Measurements from ENCODE around the gene PCDHGC5. TPM values are rescaled to one million over a fixed set of nuclear protein-coding genes. Genes with fewer than 3 reads are reported as not detected.

PCDHGC5 gene
- total and polyA plus RNA-seq, 11 donors, result 0.72 to 5.4 (median 3.0) TPM

DNA sequence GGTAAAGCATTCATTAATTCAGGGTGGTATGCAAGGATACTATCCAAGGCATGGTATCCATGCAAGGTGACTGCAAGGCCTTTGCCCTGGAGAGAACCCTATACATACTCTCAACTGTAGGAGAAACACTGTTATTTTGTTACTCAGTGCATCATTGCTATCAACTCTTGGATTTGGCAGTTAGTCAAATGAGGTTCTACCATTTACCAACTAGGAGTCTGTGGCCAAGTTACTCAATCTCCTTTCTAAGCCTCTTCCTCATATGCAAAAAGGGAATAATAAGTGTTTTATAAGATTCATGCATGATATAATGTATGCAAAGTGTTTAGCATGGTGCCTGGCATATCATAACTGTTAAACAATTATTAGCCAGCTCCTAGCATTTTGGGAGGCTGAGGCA is 9.1 kb upstream of the PCDHGC5 start:
- DNase-seq (no peak), ATAC-seq (no peak)
- intact Hi-C loops (cut with DNase I), result loop anchor here in 9 of 10 donors (5.0 to 10.0 kb wide), 4 partner anchors 33 to 78 kb away; no protein-coding TSS in a partner anchor
- peaks cover 4 to 88% (median 61%) of the 10 kb centered on the region in 12 donors for H3K4me1 ChIP-seq
- peaks cover 0 to 14% (median 0%) of the 10 kb centered on the region in 9 donors for H3K36me3 ChIP-seq
- TF ChIP-seq, protein P1, sequence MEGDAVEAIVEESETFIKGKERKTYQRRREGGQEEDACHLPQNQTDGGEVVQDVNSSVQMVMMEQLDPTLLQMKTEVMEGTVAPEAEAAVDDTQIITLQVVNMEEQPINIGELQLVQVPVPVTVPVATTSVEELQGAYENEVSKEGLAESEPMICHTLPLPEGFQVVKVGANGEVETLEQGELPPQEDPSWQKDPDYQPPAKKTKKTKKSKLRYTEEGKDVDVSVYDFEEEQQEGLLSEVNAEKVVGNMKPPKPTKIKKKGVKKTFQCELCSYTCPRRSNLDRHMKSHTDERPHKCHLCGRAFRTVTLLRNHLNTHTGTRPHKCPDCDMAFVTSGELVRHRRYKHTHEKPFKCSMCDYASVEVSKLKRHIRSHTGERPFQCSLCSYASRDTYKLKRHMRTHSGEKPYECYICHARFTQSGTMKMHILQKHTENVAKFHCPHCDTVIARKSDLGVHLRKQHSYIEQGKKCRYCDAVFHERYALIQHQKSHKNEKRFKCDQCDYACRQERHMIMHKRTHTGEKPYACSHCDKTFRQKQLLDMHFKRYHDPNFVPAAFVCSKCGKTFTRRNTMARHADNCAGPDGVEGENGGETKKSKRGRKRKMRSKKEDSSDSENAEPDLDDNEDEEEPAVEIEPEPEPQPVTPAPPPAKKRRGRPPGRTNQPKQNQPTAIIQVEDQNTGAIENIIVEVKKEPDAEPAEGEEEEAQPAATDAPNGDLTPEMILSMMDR (IDR thresholded peaks at IDR 0.05), result no peak
- no peak for TF ChIP-seq POLR2A (IDR thresholded peaks at IDR 0.05)
- H3K27ac ChIP-seq, result no peak overlapping the region
- H3K27me3 ChIP-seq, result peaks cover 0 to 51% (median 0%) of the 10 kb centered on the region in 9 donors
- H3K9me3 ChIP-seq, result no peaks in the 10 kb centered on the region
- peak overlapping the region in 6 of 12 donors; percentile 4 to 74 (median 61) for H3K4me3 ChIP-seq

DNA sequence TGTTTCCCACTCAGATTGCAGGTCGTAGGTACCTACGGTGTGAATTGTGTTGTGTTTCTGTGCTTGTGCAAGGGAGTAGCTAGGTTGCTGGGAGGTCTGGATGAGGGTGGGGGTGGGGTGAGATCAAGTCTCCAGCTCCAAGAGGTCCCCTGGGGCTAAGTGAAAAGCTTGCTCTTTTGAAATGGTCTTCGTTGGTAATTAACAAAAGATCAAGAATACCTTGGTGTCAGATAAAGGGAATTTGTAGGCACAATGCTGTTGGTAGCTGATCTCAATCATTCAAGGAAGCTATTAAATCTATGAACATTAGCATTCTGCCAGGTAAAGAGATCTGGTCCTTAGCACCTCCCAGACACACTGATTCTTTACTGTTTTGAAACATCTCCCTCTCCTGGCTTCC is 5.0 kb upstream of the PCDHGC5 start:
- Histone ChIP-seq H3K27me3 (peaks cover 0 to 28% (median 0%) of the 10 kb centered on the region in 9 donors), H3K27ac (no peak overlapping the region), H3K36me3 (peaks cover 0 to 27% (median 4%) of the 10 kb centered on the region in 9 donors), H3K9me3 (no peaks in the 10 kb centered on the region), H3K4me1 (peaks cover 4 to 91% (median 38%) of the 10 kb centered on the region in 12 donors), H3K4me3 (peak overlapping the region in 5 of 12 donors; percentile 40 to 57 (median 50))
- no peak for DNase-seq
- ATAC-seq, result no peak
- 65 to 75% (median 66%) methylated on average over 3 of the region's 3 CpGs for WGBS, 4 donors
- TF ChIP-seq, protein P1 (IDR thresholded peaks at IDR 0.05), result no peak
- intact Hi-C loops (cut with DNase I), result no loop called here

DNA sequence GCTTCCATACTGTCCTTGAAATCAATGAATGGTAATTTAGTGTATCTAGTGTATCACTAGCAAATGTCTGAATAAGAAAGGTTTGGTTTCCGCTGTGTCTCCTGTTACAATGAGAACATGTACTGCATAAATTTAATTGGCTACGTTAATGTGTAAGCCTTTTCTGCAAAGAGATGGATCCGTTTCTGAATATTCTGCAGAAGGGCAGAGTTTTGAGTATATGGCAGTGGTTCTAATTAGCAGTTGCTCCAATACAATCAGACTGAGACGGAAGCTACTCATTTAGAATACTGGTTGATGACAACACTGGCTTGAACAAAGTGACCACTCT is 4.6 kb upstream of the PCDHGC5 start:
- peaks cover 0 to 24% (median 0%) of the 10 kb centered on the region in 9 donors for H3K27me3 ChIP-seq
- H3K4me1 ChIP-seq, result peaks cover 4 to 91% (median 36%) of the 10 kb centered on the region in 12 donors
- peak in 2 of 4 donors; percentile 23 to 42 for ATAC-seq
- H3K9me3 ChIP-seq, result no peaks in the 10 kb centered on the region
- 32 to 51% (median 32%) methylated on average over 4 of the region's 4 CpGs for WGBS, 4 donors
- TF ChIP-seq, protein P1 (IDR thresholded peaks at IDR 0.05), result no peak
- no peak for TF ChIP-seq POLR2A (IDR thresholded peaks at IDR 0.05)
- H3K36me3 ChIP-seq, result peaks cover 0 to 25% (median 4%) of the 10 kb centered on the region in 9 donors
- intact Hi-C loops (cut with DNase I), result no loop called here
- H3K27ac ChIP-seq, result no peak overlapping the region
- H3K4me3 ChIP-seq, result peak overlapping the region in 11 of 12 donors; percentile 1 to 57 (median 44)
- DNase-seq, result no peak

DNA sequence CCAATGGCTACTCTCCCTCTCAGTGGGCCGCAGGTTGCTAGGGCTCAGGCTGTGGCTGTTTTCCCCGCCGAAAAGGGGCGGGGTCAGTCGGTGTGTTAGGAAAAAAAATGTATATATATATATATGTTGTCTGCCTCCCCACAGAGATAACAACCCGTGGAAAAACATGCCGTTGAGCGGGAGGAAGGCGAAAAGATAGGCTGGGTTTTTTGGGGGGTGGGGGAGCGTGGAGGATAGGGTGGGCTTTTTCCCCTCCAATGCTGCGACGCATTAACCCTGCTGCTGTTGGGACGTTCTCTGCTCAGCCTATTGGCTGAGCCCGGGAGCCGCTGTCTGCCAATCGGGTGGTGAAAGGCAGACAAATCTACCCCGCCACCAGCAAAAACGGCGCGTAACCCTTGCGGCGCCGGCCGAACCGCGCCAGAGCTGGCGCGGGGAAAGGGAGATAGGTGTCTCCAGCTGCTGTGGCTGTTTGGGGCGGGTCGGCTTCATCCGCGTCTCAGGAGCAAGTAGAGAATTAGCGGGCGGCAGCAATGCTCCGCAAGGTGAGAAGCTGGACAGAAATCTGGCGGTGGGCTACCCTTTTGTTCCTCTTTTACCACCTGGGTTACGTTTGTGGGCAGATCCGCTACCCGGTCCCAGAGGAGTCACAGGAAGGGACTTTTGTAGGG is 4.1 kb upstream of the PCDHGC5 start, which contains the start of gene PCDHGC4:
PCDHGC4 (plus strand) TSS at position 390 of the 671 bp plus-strand sequence; CDS start at position 534, 144 bp downstream.
- Histone ChIP-seq H3K4me1 (peaks cover 2 to 89% (median 31%) of the 10 kb centered on the region in 12 donors), H3K9me3 (no peaks in the 10 kb centered on the region), H3K27ac (peak within 1 kb of the TSS in 2 of 12 donors; percentile 9), H3K36me3 (peaks cover 0 to 25% (median 5%) of the 10 kb centered on the region in 9 donors), H3K27me3 (peaks cover 0 to 23% (median 0%) of the 10 kb centered on the region in 9 donors), H3K4me3 (peak within 1 kb of the TSS in 11 of 12 donors; percentile 1 to 57 (median 44))
- DNase-seq, result peak in 1 of 5 donors; percentile 29
- intact Hi-C loops (cut with DNase I), result no loop called here
- WGBS, 4 donors, result 8 to 15% (median 13%) methylated on average over 33 to 39 of the region's 39 CpGs
- ATAC-seq, result peak in 2 of 4 donors; percentile 8 to 10
- TF ChIP-seq, protein P1 (IDR thresholded peaks at IDR 0.05), result no peak
- no peak for TF ChIP-seq POLR2A (IDR thresholded peaks at IDR 0.05)
